K562 (cell line): ENCODE measurements around the gene RPUSD1. TPM values are rescaled to one million over a fixed set of nuclear protein-coding genes. Genes with fewer than 3 reads are reported as not detected.

Source experiments
- ARID2 ChIP-seq: fragments of 450-650 bp; IDR thresholded peaks from 2 replicates; pipeline ENCODE4 v1.6.1; 2017; ENCODE audit warnings: antibody characterized with exemption, mild to moderate bottlenecking
- C11orf30 ChIP-seq: fragments of 450-650 bp; IDR thresholded peaks from 2 replicates; pipeline ENCODE4 v1.6.1; 2016; ENCODE audit warnings: low read depth, mild to moderate bottlenecking
- DIDO1 ChIP-seq: fragments of 450-650 bp; IDR thresholded peaks from 2 replicates; pipeline ENCODE4 v1.6.1; 2016; ENCODE audit warnings: low read depth, missing biosample characterization, missing genetic modification characterization
- ELF4 ChIP-seq: fragments of 450-650 bp; formaldehyde crosslinking; IDR thresholded peaks from 2 replicates; pipeline ENCODE4 v1.4.0; 2022; ENCODE audit warnings: missing genetic modification characterization
- FOXA1 ChIP-seq: fragments of 450-650 bp; IDR thresholded peaks from 2 replicates; pipeline ENCODE4 v1.6.1; 2016; ENCODE audit warnings: mild to moderate bottlenecking, borderline replicate concordance
- FOXA3 ChIP-seq, 2 experiments: fragments of 450-650 bp in 1 of 2; sonication (generic) in 1 of 2; formaldehyde crosslinking; IDR thresholded peaks in 1 of 2; conservative IDR thresholded peaks in 1 of 2; 2 replicates each; pipeline versions ENCODE4 v1.4.0 to v1.8.0; 2020 to 2022; ENCODE audit warnings: mild to moderate bottlenecking in 2 of 2, missing genetic modification reagents in 1 of 2
- GABPB1 ChIP-seq: sonication (generic); formaldehyde crosslinking; IDR thresholded peaks from 2 replicates; pipeline ENCODE4 v1.8.0; 2022; ENCODE audit warnings: mild to moderate bottlenecking, missing genetic modification reagents
- KLF16 ChIP-seq: IDR thresholded peaks from 2 replicates; pipeline ENCODE4 v1.6.1; 2016; ENCODE audit warnings: antibody characterized with exemption
- POLR2AphosphoS5 ChIP-seq: IDR thresholded peaks from 2 replicates; pipeline ENCODE4 v1.6.1; 2011; ENCODE audit warnings: mild to moderate bottlenecking, low read depth, low read length, moderate library complexity; ENCODE audit not compliant: control insufficient read depth, insufficient read depth
- POLR2G ChIP-seq: fragments of 200-400 bp; formaldehyde crosslinking; IDR thresholded peaks from 2 replicates; pipeline ENCODE4 v1.6.1; 2017; ENCODE audit warnings: low read depth, mild to moderate bottlenecking, antibody characterized with exemption, low read length, moderate library complexity
- SP2 ChIP-seq: IDR thresholded peaks from 2 replicates; pipeline ENCODE4 v1.6.1; 2011; ENCODE audit warnings: mild to moderate bottlenecking, low read depth, low read length, moderate library complexity; ENCODE audit not compliant: poor library complexity, severe bottlenecking; ENCODE audit errors: extremely low read depth
- TAL1 ChIP-seq: fragments of 450-650 bp; IDR thresholded peaks from 2 replicates; pipeline ENCODE4 v1.6.1; 2016; ENCODE audit warnings: mild to moderate bottlenecking
- TBL1XR1 ChIP-seq, 2 experiments: IDR thresholded peaks; 2 replicates each; pipeline ENCODE4 v1.6.1; 2012; ENCODE audit warnings: improper control_type of control experiment in 2 of 2, low read length in 2 of 2, mild to moderate bottlenecking in 1 of 2
- ZFP1 ChIP-seq: fragments of 450-650 bp; formaldehyde crosslinking; IDR thresholded peaks from 2 replicates; pipeline ENCODE4 v1.4.0; 2020; ENCODE audit warnings: mild to moderate bottlenecking, mixed read lengths
- ZNF184 ChIP-seq: sonication (generic); formaldehyde crosslinking; IDR thresholded peaks from 2 replicates; pipeline ENCODE4 v1.5.0; 2020; ENCODE audit warnings: missing genetic modification reagents
- ZNF239 ChIP-seq: fragments of 250-450 bp; sonication (Bioruptor Pico); IDR thresholded peaks from 2 replicates; pipeline ENCODE4 v1.4.0; 2020; ENCODE audit warnings: mild to moderate bottlenecking
- polyA plus RNA-seq, 8 experiments: library from polyadenylated mRNA; depleted of rRNA in 4 of 8; stranded (reverse) in 5 of 8; unstranded in 3 of 8; fragments of >200 nt; fragmentation: Nextera tagmentation in 2 of 8; fragmentation: Illumina TruSeq in 1 of 8; extraction: Ambion mirVana in 2 of 8; extraction: Trizol in 1 of 8; gene quantifications; 2 replicates each; pipeline versions ENCODE4 v1.2.1 to v1.2.3, GENCODE V29; 2011 to 2014; ENCODE audit warnings: inconsistent platforms in 1 of 8, missing spikeins in 1 of 8
- total RNA-seq, 7 experiments: library from RNA; depleted of rRNA in 6 of 7; stranded (reverse); fragments of >200 nt in 6 of 7; fragmentation: Illumina TruSeq in 2 of 7; extraction: Trizol in 2 of 7; gene quantifications; 2 replicates each; pipeline versions ENCODE4 v1.2.1 to v1.2.3, GENCODE V29; 2011 to 2021; ENCODE audit warnings: low replicate concordance in 1 of 7
- TF ChIP-seq, protein P1 (sequence below): fragments of 450-650 bp; IDR thresholded peaks from 2 replicates; pipeline ENCODE4 v1.6.1; 2016; ENCODE audit warnings: low read depth
- TF ChIP-seq, protein P2 (sequence below), 3 experiments: IDR thresholded peaks in 2 of 3; conservative IDR thresholded peaks in 1 of 3; 2 replicates each; pipeline ENCODE4 v1.5.1; 2011 to 2012; ENCODE audit warnings: low read length in 3 of 3, mild to moderate bottlenecking in 3 of 3, control low read depth in 2 of 3, improper control_type of control experiment in 1 of 3, inconsistent platforms in 1 of 3, low read depth in 1 of 3, mixed read lengths in 1 of 3, moderate library complexity in 1 of 3; ENCODE audit not compliant: insufficient read depth in 2 of 3

Gene RPUSD1
- total and polyA plus RNA-seq, 9 of the 15 experiments (the other 6 are each of a cell fraction or from before 2014, with no cell fraction given) = 0.45 to 56.6 (median 12.0) TPM

DNA sequence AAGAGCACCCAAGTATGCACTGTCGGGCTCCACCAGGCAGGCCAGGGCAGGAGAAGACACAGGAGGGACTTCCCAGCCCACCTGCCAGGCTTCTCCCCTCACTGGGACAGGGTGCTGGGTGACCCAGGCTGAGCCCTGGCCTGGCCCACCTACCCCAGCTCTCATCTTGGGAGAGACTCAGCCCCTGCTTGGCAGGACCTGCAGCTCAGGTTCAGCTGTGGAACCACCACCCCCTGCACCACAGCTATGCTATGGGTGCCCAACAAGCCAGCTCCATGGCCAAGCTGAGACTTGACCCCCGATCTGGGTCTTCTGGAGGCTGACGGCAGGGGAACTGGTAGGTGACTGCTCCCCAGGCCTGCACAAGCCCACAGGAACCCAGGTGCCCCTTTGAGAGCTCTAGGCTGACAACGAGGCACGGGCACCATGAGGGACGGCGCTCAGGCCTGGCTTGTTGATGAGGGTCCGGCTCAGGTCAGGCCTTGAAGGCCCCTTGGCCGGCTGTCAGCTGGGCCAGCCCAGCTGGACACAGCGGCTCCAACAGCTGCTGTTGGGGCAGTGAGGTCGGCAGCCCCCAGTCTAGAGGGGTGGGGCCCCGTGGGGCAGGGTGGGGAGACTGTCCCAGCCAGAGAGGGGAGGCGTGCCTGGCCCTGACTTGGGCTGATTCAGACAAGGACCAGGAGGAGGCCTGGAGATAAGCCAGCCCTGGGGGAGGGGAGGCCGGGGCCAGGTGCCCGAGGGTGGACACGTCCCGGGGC, 4.6 kb downstream of the RPUSD1 start (continued):
- TF ChIP-seq, protein P1, sequence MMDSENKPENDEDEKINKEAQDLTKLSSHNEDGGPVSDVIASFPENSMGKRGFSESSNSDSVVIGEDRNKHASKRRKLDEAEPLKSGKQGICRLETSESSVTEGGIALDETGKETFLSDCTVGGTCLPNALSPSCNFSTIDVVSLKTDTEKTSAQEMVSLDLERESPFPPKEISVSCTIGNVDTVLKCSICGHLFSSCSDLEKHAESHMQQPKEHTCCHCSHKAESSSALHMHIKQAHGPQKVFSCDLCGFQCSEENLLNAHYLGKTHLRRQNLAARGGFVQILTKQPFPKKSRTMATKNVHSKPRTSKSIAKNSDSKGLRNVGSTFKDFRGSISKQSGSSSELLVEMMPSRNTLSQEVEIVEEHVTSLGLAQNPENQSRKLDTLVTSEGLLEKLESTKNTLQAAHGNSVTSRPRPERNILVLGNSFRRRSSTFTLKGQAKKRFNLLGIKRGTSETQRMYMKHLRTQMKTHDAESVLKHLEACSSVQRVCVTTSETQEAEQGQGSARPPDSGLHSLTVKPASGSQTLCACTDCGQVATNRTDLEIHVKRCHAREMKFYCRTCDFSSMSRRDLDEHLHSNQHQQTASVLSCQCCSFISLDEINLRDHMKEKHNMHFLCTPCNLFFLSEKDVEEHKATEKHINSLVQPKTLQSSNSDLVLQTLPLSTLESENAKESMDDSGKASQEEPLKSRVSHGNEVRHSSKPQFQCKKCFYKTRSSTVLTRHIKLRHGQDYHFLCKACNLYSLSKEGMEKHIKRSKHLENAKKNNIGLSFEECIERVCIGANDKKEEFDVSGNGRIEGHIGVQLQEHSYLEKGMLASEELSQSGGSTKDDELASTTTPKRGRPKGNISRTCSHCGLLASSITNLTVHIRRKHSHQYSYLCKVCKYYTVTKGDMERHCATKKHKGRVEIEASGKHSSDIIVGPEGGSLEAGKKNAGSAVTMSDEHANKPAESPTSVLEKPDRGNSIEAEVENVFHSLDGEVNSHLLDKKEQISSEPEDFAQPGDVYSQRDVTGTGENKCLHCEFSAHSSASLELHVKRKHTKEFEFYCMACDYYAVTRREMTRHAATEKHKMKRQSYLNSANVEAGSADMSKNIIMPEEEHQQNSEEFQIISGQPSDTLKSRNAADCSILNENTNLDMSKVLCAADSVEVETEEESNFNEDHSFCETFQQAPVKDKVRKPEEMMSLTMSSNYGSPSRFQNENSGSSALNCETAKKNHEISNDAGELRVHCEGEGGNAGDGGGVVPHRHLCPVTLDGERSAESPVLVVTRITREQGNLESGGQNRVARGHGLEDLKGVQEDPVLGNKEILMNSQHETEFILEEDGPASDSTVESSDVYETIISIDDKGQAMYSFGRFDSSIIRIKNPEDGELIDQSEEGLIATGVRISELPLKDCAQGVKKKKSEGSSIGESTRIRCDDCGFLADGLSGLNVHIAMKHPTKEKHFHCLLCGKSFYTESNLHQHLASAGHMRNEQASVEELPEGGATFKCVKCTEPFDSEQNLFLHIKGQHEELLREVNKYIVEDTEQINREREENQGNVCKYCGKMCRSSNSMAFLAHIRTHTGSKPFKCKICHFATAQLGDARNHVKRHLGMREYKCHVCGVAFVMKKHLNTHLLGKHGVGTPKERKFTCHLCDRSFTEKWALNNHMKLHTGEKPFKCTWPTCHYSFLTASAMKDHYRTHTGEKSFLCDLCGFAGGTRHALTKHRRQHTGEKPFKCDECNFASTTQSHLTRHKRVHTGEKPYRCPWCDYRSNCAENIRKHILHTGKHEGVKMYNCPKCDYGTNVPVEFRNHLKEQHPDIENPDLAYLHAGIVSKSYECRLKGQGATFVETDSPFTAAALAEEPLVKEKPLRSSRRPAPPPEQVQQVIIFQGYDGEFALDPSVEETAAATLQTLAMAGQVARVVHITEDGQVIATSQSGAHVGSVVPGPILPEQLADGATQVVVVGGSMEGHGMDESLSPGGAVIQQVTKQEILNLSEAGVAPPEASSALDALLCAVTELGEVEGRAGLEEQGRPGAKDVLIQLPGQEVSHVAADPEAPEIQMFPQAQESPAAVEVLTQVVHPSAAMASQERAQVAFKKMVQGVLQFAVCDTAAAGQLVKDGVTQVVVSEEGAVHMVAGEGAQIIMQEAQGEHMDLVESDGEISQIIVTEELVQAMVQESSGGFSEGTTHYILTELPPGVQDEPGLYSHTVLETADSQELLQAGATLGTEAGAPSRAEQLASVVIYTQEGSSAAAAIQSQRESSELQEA = no peak
- TF ChIP-seq C11orf30 = no peak
- no peak for TF ChIP-seq ZNF239 (CRISPR knock-in tag)
- no peak for TF ChIP-seq FOXA3 (CRISPR knock-in tag; conservative IDR thresholded peaks at IDR 0.05 in 1 of 2, IDR thresholded peaks at IDR 0.05 in 1 of 2)
- TF ChIP-seq ARID2 = no peak
- no peak for TF ChIP-seq KLF16
- no peak for TF ChIP-seq TBL1XR1 (IDR thresholded peaks at IDR 0.05; ENCODE audit: low read length in 2 of 2)
- peak; percentile 45; the same call in 1 of the 2 replicates for TF ChIP-seq TAL1
- no peak for TF ChIP-seq FOXA1
- TF ChIP-seq, protein P2, sequence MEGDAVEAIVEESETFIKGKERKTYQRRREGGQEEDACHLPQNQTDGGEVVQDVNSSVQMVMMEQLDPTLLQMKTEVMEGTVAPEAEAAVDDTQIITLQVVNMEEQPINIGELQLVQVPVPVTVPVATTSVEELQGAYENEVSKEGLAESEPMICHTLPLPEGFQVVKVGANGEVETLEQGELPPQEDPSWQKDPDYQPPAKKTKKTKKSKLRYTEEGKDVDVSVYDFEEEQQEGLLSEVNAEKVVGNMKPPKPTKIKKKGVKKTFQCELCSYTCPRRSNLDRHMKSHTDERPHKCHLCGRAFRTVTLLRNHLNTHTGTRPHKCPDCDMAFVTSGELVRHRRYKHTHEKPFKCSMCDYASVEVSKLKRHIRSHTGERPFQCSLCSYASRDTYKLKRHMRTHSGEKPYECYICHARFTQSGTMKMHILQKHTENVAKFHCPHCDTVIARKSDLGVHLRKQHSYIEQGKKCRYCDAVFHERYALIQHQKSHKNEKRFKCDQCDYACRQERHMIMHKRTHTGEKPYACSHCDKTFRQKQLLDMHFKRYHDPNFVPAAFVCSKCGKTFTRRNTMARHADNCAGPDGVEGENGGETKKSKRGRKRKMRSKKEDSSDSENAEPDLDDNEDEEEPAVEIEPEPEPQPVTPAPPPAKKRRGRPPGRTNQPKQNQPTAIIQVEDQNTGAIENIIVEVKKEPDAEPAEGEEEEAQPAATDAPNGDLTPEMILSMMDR (IDR thresholded peaks at IDR 0.05 in 2 of 3, conservative IDR thresholded peaks at IDR 0.05 in 1 of 3; ENCODE audit: insufficient read depth in 2 of 3, low read depth in 1 of 3, low read length in 3 of 3) = no peak
- TF ChIP-seq POLR2G = peak; percentile 55
- no peak for TF ChIP-seq GABPB1 (CRISPR knock-in tag)
- no peak for TF ChIP-seq ELF4
- TF ChIP-seq POLR2AphosphoS5 = no peak
- no peak for TF ChIP-seq SP2
- TF ChIP-seq ZFP1 (CRISPR knock-in tag) = no peak
- TF ChIP-seq ZNF184 (CRISPR knock-in tag) = no peak
- no peak for TF ChIP-seq DIDO1 (tag)
